ENCODE measurements around the gene RNF41.
A peak's percentile ranks its signal among the peaks of the same experiment; 100 is the strongest.

RNF41 gene

GRCh38 chr12:56243731-56244181 lies 22.0 kb upstream of the RNF41 start:
- DNase-seq (ENCODE audit: low read depth in 3 of 3), result no peak

GRCh38 chr12:56242986-56243385 lies 21.3 kb upstream of the RNF41 start:
- no peak for DNase-seq (ENCODE audit: low read depth in 3 of 3)

DNA sequence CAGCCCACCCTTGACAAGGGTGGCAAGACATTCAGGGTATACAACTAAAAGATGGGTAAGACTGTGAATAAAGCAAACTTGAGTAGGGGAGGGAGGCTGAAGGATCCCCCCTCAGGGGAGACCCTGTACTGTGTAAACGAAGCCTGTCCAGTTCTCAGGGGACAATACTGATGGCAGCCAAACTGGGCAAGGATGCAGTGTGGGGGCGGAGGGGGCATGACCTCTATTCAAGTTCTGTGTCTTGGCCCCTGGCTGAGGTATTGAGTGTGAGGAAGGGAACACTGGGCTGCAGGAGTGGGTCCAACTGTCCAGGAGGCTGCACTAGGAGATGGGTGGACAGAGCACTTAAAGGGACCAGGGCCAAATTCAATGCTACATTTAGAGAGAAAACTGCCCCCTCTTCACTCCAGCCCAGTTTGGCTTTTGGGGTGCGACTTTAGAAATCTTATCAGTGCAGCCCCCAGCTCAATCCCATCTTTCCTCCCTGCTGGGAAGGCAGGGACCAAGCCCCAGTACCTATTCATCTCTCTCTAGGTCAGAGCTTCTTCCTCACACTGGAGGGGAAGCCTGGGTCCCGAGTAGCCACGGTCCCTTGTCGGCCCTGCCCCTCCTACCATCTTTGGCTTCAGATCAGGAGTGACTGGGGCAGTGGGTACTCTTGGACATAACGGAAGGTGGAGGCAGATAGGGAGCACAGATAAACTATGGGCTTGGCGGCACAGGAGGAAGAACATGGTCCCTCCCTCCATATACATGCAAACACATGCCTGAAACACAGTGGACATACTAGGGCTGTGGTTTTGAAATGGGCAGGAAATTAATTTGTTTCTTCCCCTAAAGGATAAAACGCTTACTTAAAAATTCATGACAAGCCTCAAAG lies 19.9 kb upstream of the RNF41 start:
- DNase-seq (ENCODE audit: low read depth in 3 of 3), result no peak

DNA sequence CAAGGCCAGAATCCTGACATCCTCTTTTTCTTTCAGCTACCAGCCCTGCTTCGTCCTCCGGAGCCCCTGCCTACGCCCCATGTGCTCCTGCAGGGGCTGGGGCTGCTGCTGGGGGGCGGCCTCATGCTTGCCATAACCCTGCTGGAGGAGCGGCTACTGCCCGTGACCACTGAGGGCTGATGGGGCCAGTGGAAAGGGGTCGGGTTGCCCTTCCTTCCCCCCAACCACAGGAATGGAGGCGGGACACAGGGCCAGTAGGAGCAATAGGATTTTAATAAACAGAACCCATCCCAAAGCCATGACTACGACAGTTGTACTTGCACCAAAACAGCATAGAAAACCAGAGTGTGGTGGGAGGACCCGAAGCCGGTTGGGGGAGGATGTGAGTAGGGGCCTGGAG lies 15.8 kb upstream of the RNF41 start:
- no peak for DNase-seq (ENCODE audit: low read depth in 3 of 3)

DNA sequence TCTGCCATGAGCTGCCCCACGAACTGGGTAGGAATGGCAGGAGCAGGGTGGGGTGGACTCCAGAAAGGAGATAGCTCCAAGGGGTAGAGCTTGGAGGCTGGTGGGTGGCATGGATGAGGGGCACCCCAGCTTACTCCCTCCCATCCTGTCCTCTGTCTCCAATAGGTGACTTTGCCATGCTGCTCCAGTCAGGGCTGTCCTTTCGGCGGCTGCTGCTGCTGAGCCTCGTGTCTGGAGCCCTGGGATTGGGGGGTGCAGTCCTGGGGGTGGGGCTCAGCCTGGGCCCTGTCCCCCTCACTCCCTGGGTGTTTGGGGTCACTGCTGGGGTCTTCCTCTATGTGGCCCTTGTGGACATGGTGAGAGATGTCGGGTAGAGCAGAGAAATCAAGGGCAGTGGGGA lies 15.3 kb upstream of the RNF41 start:
- no peak for DNase-seq (ENCODE audit: low read depth in 3 of 3)

GRCh38 chr12:56236091-56236490 lies 14.4 kb upstream of the RNF41 start:
- DNase-seq (ENCODE audit: low read depth in 3 of 3), result no peak

GRCh38 chr12:56234746-56235436 lies 13.2 kb upstream of the RNF41 start:
- no peak for DNase-seq (ENCODE audit: low read depth in 3 of 3)

GRCh38 chr12:56231184-56231582 lies 9.5 kb upstream of the RNF41 start:
- no peak for DNase-seq (ENCODE audit: low read depth in 3 of 3)

DNA sequence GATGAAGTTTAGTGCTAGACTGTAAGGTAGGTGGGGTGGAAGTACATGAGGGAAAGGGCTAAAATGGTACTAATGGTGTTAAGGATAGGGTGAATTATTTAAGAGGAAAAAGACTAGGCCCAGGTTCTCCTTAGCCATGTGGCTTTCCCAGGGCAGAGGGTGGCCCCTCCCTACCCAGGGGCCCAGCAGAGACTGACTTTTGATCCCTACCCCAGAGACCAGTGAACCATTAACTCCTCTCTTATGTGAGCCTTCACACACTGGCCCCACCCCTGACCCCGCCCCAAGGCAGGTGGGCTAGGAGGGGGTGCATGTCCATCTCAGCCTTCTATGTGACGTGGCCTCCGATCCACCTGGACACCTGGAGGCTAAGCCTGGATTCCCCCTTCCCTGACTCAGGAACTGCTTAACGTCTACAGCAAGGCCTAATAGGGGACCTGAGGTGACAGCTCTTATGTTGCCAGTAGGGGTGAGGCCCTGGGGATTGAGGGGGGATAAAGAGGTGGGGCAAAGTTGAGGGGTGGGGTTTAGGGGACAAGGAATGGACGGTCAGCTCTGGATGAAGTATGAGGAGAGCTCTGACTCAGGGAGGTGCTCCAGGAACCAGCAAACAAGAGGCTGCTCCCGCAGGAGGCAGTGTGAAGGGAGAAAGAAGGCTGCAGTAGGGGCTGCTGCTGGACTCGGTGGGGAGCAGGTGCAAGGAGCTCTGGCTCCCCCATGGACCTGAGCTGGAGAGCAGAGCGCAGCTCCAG lies 8.9 kb upstream of the RNF41 start:
- DNase-seq (ENCODE audit: low read depth in 3 of 3), result no peak

DNA sequence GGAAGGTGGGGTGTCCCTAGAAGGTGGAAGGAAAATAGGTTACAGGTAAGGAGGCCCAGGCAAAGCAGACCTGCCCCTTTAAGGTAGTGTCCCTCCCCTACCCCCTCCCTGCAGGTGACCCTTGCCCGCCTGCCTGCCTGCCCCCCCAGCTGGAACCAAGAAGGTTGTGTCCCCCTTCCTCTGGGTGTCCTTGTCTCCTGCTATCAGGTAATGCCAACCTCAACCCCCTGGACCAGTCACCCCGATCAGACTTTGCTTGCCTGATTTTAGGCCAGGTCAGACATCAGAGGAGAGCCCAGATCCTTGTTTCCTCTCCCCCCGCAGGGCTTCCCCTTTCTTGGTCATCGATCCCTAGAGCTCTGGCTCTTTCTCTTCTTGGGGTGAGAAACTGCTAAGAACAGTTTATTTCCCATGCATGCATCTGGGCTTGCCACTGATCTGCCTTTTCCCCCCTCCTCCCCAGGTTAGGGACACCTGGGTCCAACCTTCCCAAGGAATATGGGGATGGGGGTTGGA lies 8.3 kb upstream of the RNF41 start, which contains the start of gene SLC39A5:
SLC39A5 (plus strand) TSS at position 136 of the 516 bp plus-strand sequence. CDS start 1,224 bp downstream, outside the sequence.
- DNase-seq (ENCODE audit: low read depth in 3 of 3), result no peak

DNA sequence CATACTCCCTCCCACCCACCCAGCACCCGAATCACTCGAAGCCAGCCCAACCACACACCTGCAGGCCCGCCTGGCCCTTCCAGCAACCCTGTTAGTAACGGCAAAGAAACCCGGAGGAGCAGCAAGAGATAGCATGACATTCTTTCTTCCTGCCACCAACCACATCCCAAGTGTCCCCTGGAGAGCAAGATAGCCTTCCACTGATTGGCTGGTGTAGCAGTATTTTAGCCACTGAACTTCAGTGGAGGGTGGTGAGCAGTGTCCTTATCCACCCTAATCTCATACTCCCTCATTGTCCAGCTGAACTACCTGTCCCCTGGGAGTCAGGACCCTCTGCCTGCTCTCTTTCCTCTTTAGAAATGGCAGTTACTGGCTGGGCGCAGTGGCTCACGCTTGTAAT lies 7.4 kb upstream of the RNF41 start:
- no peak for DNase-seq (ENCODE audit: low read depth in 3 of 3)

DNA sequence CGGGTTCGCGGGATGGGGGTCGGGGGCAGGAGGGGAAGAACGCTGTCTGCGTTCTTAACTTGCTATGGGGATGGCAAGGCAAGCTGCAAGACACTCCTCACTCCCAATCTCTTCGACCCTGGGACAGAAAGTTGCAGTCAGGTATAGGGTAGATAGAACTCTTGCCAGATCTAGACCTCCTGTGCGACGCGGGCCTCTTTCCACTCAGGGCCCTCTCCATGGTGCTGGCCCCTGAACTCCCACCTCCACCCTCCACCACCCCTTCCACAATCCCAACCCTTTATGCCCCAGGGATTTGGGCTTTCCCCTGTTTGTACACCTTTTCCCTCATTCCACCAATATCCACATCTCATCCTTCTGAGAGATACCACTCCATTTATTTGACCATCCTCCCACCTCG lies 3.2 kb upstream of the RNF41 start:
- DNase-seq (ENCODE audit: low read depth in 3 of 3), result no peak

- DNase-seq (ENCODE audit: low read depth in 3 of 3), result peak; percentile 91 to 96 (median 92)
Measured at GRCh38 chr12:56224102-56224701, 2.5 kb upstream of the RNF41 start, which contains the start of gene NABP2. TSS of gene NABP2 (plus strand) at chr12:56224342. CDS start at chr12:56224857, 515 bp downstream.

DNA sequence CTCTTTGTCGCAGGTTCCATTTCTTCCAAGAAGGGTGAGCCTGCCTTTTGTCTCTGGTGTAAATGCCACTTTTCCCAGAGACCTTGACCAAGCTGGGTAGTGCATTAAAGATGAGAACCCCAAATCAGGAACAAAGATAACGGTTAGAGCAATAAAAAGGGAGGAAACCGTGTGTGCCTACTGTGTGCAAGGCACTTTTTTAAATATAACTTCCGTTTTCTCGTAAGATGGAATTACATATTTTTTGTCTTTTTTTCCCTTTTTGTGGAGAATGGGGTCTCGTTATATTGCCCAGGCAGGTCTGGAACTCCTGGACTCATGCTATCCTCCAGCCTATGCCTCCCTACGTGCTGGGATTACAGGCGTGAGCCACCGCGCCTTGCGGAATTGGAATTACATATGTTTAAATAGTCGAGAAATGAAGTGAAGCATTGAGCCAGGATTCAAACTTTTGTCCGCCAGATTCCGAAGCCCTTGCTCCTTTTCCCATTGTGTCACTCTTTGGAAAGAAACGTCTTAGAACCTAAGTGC lies 1.9 kb upstream of the RNF41 start:
- DNase-seq (ENCODE audit: low read depth in 3 of 3), result no peak

DNA sequence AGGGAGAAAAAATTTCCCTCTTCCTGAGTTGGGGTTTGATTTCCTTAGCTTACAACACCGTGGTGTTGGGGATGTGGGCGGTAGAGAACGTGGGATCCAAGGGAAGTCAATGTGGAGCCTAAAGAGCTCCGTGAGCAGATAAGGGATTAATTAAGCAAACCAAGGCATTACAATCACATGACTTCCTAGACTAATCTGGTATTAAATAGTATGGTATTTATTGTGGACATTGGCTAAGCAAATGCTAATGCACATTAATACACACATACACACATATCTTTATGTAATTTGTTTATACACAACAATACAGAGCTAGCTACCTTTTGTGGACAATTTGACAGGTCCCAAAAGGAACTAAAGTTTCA lies 791 bp upstream of the RNF41 start:
- no peak for DNase-seq (ENCODE audit: low read depth in 3 of 3)

GRCh38 chr12:56221232-56221756 lies 428 bp downstream of the RNF41 start:
- no peak for DNase-seq (ENCODE audit: low read depth in 3 of 3)

GRCh38 chr12:56220611-56221231 lies 1.0 kb downstream of the RNF41 start:
- DNase-seq (ENCODE audit: low read depth in 3 of 3), result no peak

DNA sequence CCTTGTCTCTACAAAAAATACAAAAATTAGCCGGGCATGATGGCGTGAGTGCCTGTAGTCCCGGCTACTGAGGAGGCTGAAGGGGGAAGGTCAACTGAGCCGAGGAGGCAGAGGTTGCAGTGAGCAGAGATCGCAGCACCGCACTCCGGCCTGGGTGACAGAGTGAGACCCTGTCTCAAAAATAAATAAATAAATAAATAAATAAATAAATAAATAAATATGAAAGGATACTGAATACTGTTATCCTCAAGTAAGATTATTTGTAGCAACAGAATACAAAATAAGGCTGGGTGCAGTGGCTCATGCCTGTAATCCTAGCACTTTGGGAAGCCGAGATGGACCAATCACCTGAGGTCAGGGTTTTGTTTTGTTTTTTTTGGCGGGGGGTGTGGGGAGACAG lies 1.9 kb downstream of the RNF41 start:
- no peak for DNase-seq (ENCODE audit: low read depth in 3 of 3)

DNA sequence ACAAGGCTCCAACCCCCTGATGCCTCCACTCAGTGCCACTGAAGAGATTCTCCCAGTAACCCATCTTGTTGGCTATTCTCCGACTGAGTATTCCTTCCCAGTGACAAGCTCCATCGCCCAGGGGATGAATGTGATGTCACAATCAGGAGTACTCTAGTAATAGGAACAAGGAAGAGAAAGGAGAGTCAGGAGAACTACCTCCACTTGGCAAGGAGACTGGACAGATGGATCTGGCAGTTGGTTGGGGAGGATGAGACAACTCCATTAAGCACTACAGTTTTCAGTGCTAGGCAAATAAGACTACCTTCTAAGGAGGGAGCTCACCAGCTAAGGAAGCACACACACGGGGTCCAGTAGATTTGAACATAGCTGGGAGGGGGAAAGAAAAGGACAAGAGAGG lies 5.3 kb downstream of the RNF41 start:
- no peak for DNase-seq (ENCODE audit: low read depth in 3 of 3)

DNA sequence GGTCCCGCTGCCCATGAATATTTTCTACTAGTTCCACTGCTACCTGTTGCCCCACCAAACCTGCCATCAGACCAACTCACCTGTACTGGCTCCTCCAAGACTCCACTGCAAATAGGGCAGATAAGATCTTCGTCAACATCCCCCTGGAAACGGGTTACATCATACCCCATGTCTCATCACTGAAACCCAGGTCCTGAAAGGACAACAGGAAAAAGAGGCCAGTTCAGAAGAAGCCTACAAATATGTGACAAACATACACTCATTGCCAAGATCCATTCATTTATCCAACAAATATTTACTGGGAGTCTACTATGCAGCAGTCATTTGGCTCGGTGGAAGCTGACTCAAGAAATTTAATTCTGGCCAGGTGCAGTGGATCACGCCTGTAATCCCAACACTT lies 7.8 kb downstream of the RNF41 start:
- no peak for DNase-seq (ENCODE audit: low read depth in 3 of 3)

DNA sequence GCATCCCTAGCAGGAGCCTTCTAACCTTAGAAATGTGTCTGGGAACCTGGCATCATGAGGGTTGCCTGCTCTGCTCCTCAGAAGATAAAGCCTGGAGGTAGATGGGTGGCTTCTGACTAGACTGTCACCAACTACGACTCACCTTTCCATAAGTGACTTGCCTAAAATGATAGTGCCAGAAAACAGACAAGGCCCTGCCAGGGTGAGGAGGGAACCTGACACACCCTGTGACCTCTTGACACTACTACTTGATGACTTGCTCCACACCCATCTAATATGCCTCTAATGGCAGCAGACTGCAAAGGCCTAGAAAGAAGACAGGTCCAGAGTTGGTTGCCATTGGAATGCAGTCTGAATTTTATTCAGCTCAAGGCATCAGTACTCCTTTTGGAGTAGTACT lies 9.4 kb downstream of the RNF41 start:
- no peak for DNase-seq (ENCODE audit: low read depth in 3 of 3)

Data from stimulated activated CD4-positive, alpha-beta T cell treated with anti-CD3 and anti-CD28 coated beads, TNF-alpha, amount 100 ng/mL, for 24 hours (primary cell).